Measurements from ENCODE around the gene DENND2A. TPM values are rescaled to one million over a fixed set of nuclear protein-coding genes. Genes with fewer than 3 reads are reported as not detected.
"Not testable (repeated sequence)": the region's sequence is repeated elsewhere in the genome, so short reads cannot be mapped to it uniquely, and the experiment has no call there.

The DENND2A gene
- total and polyA plus RNA-seq, 10 donors = 1.9 to 35.3 (median 14.9) TPM

DNA sequence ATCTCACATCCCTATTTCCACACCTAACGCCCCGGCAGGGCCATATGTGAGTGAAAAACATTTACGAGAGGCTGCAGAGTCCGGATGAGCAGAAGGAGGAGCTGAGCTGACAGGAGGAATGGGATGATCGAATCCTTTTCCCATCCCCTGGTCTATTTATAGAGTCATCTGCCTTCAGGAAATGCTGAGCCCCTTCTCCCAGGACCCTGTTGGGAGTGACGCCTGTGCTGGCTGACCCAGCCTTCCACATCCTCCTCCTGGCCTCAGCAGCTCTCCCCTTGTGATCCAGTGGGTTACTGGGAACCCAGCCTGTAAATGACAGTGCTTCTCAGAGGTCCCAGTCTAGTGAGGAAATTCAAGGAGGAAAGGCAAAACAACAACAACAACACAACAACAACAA lies 16.6 kb downstream of the DENND2A start:
- peaks cover 0 to 22% (median 0%) of the 10 kb centered on the region in 6 donors for H3K4me1 ChIP-seq
- intact Hi-C loops (cut with DNase I; ENCODE audit: low total_unique reads) = no loop called here
- no peaks in the 10 kb centered on the region for H3K36me3 ChIP-seq
- TF ChIP-seq POLR2AphosphoS5 (IDR thresholded peaks at IDR 0.05) (peak in 1 of 3 donors; percentile 20), POLR2A (IDR thresholded peaks at IDR 0.05) (no peak)
- TF ChIP-seq, protein P1, sequence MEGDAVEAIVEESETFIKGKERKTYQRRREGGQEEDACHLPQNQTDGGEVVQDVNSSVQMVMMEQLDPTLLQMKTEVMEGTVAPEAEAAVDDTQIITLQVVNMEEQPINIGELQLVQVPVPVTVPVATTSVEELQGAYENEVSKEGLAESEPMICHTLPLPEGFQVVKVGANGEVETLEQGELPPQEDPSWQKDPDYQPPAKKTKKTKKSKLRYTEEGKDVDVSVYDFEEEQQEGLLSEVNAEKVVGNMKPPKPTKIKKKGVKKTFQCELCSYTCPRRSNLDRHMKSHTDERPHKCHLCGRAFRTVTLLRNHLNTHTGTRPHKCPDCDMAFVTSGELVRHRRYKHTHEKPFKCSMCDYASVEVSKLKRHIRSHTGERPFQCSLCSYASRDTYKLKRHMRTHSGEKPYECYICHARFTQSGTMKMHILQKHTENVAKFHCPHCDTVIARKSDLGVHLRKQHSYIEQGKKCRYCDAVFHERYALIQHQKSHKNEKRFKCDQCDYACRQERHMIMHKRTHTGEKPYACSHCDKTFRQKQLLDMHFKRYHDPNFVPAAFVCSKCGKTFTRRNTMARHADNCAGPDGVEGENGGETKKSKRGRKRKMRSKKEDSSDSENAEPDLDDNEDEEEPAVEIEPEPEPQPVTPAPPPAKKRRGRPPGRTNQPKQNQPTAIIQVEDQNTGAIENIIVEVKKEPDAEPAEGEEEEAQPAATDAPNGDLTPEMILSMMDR (IDR thresholded peaks at IDR 0.05 in 8 of 11, conservative IDR thresholded peaks at IDR 0.05 in 3 of 11) = no peak
- no peaks in the 10 kb centered on the region for H3K9me3 ChIP-seq
- peak; percentile 32 for DNase-seq
- peak overlapping the region in 4 of 8 donors; percentile 8 to 48 (median 30) for H3K27ac ChIP-seq
- WGBS, 5 donors = 69 to 87% (median 72%) methylated on average over 6 of the region's 6 CpGs
- H3K4me3 ChIP-seq = no peak overlapping the region
- no peaks in the 10 kb centered on the region for H3K27me3 ChIP-seq (replicated peaks in 1 of 7)

DNA sequence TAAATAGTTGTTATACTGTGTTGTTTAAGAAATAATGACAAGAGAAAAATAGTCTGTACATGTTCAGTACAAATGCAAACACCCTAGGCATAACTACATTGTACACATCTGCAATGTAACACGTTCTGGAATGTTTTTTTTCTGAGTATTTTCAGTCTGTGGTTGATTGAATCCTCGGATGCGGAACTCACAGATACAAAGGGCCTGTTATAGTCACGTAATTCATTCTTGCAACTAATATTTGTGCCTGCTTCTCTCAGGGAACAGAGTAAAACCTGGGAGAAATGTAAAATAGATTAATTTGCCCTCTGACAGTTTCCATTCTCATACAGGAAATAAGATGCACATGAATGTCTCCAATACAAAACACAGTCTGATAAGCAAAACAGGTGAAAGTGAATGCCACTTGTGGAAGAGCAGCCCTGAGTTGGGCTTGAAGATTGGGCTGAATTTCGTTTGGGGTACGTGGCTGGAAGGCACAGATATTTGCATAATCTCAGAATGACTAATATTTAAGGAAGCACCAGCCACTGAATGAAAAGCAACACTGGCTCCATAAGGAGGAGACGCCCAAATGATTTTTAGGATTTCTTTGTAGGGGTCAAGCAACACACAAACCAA lies 19.1 kb downstream of the DENND2A start:
- Histone ChIP-seq H3K27ac (no peak overlapping the region), H3K27me3 (replicated peaks in 1 of 7) (no peaks in the 10 kb centered on the region), H3K4me1 (peaks cover 0 to 7% (median 0%) of the 10 kb centered on the region in 6 donors), H3K9me3 (no peaks in the 10 kb centered on the region), H3K4me3 (no peak overlapping the region), H3K36me3 (no peaks in the 10 kb centered on the region)
- intact Hi-C loops (cut with DNase I; ENCODE audit: low total_unique reads) = no loop called here
- TF ChIP-seq, protein P1 (IDR thresholded peaks at IDR 0.05 in 8 of 11, conservative IDR thresholded peaks at IDR 0.05 in 3 of 11) = no peak
- TF ChIP-seq POLR2A (IDR thresholded peaks at IDR 0.05) (no peak), POLR2AphosphoS5 (IDR thresholded peaks at IDR 0.05) (no peak)
- peak; percentile 1 for DNase-seq
- 69 to 82% (median 74%) methylated on average over 7 of the region's 7 CpGs for WGBS, 5 donors

DNA sequence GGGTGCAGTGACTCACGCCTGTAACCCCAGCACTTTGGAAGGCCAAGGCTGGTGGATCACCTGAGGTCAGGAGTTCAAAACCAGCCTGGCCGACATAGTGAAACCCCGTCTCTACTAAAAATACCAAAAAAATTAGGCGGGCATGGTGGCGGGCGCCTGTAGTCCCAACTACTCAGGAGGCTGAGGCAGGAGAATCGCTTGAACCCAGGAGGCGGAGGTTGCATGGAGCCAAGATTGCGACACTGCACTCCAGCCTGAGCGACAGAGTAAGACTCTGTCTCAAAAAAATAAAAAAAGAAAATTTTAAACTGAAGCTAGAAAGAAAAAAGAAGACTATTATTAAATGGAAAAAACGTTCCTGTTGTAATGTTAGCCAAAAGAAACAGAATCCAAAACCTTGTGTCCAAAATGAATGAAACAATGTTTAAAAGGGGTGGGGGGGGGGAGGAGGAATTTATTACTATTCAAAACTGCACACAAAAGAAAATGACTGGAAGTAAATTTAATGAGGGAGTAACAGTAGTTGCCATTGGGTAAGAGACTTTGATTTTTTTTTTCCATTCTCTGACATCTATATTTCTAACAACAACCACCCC lies 20.6 kb downstream of the DENND2A start:
- WGBS, 5 donors = 87 to 93% (median 89%) methylated on average over 11 of the region's 11 CpGs
- H3K9me3 ChIP-seq; H3K36me3 ChIP-seq; H3K4me1 ChIP-seq; H3K27me3 ChIP-seq (replicated peaks in 1 of 7); H3K27ac ChIP-seq; intact Hi-C loops (cut with DNase I; ENCODE audit: low total_unique reads); H3K4me3 ChIP-seq: not testable (repeated sequence)
- peak; percentile 3 for DNase-seq

DNA sequence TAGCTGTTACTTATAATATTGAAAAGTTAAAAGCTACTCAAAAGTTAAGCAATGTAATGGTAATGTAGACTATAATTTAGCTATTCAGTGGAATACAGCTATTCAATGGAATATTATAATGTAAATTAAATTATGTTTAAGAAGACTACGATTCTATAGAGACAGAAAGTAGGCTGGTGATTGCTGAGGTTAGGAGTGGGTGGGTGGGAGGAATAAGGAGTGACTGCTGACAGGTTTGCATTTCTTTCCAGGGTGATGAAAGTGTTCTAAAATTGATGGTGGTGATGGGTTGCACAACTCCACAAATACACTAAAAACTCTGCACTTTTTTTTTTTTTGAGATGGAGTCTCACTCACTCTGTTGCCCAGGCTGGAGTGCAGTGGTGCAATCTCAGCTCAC lies 21.4 kb downstream of the DENND2A start:
- intact Hi-C loops (cut with DNase I; ENCODE audit: low total_unique reads) = no loop called here
- WGBS, 5 donors = 62 to 89% (median 82%) methylated on average over 1 of the region's 1 CpG
- no peak overlapping the region for H3K4me3 ChIP-seq
- H3K9me3 ChIP-seq = no peaks in the 10 kb centered on the region
- no peaks in the 10 kb centered on the region for H3K27me3 ChIP-seq (replicated peaks in 1 of 7)
- H3K36me3 ChIP-seq = no peaks in the 10 kb centered on the region
- H3K4me1 ChIP-seq = no peaks in the 10 kb centered on the region
- no peak for TF ChIP-seq POLR2A (IDR thresholded peaks at IDR 0.05)
- TF ChIP-seq POLR2AphosphoS5 (IDR thresholded peaks at IDR 0.05) = no peak
- TF ChIP-seq, protein P1 (IDR thresholded peaks at IDR 0.05 in 8 of 11, conservative IDR thresholded peaks at IDR 0.05 in 3 of 11) = no peak
- H3K27ac ChIP-seq = no peak overlapping the region
- DNase-seq = no peak

All from spleen (tissue), 11 donors.